C4-2B (cell line): ENCODE results near the gene NR1H4.

ENCODE experiments used
- H3K27ac ChIP-seq: fragments of 450-650 bp; 2 replicates; pipeline ENCODE4 v1.5.1; 2017
- ZFX ChIP-seq: fragments of 450-650 bp; IDR thresholded peaks from 2 replicates; pipeline ENCODE4 v1.6.1; 2017
- TF ChIP-seq, protein P1 (sequence below): fragments of 450-650 bp; conservative IDR thresholded peaks from 2 replicates; pipeline ENCODE4 v1.5.1; 2017; ENCODE audit warnings: mild to moderate bottlenecking

Gene NR1H4

GRCh38 chr12:100439797-100440196 is 33.9 kb upstream of the NR1H4 start:
- no peak for TF ChIP-seq ZFX
- TF ChIP-seq, protein P1, sequence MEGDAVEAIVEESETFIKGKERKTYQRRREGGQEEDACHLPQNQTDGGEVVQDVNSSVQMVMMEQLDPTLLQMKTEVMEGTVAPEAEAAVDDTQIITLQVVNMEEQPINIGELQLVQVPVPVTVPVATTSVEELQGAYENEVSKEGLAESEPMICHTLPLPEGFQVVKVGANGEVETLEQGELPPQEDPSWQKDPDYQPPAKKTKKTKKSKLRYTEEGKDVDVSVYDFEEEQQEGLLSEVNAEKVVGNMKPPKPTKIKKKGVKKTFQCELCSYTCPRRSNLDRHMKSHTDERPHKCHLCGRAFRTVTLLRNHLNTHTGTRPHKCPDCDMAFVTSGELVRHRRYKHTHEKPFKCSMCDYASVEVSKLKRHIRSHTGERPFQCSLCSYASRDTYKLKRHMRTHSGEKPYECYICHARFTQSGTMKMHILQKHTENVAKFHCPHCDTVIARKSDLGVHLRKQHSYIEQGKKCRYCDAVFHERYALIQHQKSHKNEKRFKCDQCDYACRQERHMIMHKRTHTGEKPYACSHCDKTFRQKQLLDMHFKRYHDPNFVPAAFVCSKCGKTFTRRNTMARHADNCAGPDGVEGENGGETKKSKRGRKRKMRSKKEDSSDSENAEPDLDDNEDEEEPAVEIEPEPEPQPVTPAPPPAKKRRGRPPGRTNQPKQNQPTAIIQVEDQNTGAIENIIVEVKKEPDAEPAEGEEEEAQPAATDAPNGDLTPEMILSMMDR, result no peak
- H3K27ac ChIP-seq, result no peak overlapping the region

- no peak overlapping the region for H3K27ac ChIP-seq
- TF ChIP-seq, protein P1, result no peak
- TF ChIP-seq ZFX, result no peak
Measured at GRCh38 chr12:100442403-100442802, 31.3 kb upstream of the NR1H4 start.

- TF ChIP-seq, protein P1, result no peak
- no peak for TF ChIP-seq ZFX
- no peak overlapping the region for H3K27ac ChIP-seq
Measured at GRCh38 chr12:100443434-100443833, 30.2 kb upstream of the NR1H4 start.

DNA sequence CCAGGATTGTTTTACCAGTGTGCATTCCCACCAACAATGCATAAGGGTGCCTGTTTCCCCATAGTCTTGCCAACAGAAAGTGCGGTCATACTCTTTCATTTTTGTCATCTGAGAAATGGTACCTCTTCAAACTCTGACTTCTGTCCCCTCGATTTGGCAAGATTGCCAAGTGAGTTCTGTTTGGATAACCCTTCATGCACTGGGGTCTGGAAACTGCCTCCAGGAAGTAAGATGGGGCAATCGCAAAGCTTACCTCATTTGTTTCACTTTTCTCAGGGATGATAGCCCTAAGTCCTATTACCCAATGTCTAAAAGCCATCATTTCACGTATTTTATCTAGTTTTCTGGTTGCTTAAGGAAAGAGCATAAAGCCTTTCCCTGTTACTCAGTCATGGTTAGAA is 28.6 kb upstream of the NR1H4 start:
- no peak for TF ChIP-seq ZFX
- TF ChIP-seq, protein P1, result no peak
- H3K27ac ChIP-seq, result no peak overlapping the region

DNA sequence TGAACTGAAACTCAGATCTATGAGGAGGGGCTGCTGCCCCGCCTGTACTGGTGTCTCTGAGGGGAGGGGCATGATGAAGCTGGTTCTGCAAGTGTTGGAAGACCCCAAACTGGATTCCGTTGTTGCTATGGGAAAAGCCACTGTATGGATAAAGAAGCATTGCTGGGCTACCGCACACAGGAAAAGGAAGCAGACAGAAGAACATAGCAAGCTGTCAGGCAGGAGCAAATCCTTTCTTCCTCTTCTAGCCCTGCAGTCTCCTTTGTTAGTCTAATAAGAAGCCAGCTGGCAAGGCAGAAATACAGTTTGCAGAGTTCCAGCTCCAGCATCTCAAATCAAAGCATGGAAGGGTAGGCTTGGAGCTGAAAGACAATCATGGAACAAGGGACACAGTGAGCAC is 26.3 kb upstream of the NR1H4 start:
- H3K27ac ChIP-seq, result no peak overlapping the region
- TF ChIP-seq, protein P1, result no peak
- TF ChIP-seq ZFX, result no peak

- no peak overlapping the region for H3K27ac ChIP-seq
- no peak for TF ChIP-seq ZFX
- TF ChIP-seq, protein P1, result no peak
Measured at GRCh38 chr12:100448656-100449055, 25.0 kb upstream of the NR1H4 start.

GRCh38 chr12:100450735-100451134 is 22.9 kb upstream of the NR1H4 start:
- TF ChIP-seq, protein P1, result no peak
- TF ChIP-seq ZFX, result no peak
- H3K27ac ChIP-seq, result no peak overlapping the region
